Endothelial cell of umbilical vein (primary cell): ENCODE measurements around the gene TBCE. TPM values are rescaled to one million over a fixed set of nuclear protein-coding genes. Genes with fewer than 3 reads are reported as not detected.

ENCODE experiments used
- BruUV-seq: library from RNA; stranded (reverse); fragments of 400-500 nt; replicated peaks from 2 replicates; lab custom pipeline; 2021; lab: Mats Ljungman, UMichigan
- CTCF ChIA-PET: fragments of 300-600, 350-600 bp; sonication (Branson Sonifier 250); formaldehyde crosslinking; loops from one replicate; lab custom pipeline; 2021; ENCODE audit warnings: antibody characterized with exemption, inconsistent platforms; lab: Charles Lee
- POLR2A ChIA-PET: fragments of 300-600, 350-600 bp; sonication (Branson Sonifier 250); formaldehyde crosslinking; loops from one replicate; lab custom pipeline; 2021; ENCODE audit warnings: antibody characterized with exemption, inconsistent platforms; lab: Charles Lee
- DNase-seq: peaks from one replicate; pipeline ENCODE4 v3.0.0-alpha.2; 2011; ENCODE audit warnings: low read depth, low spot score
- FAIRE-seq: peaks from 2 replicates; lab custom pipeline; 2011; peaks lifted over from hg19 to GRCh38; lab: Jason Lieb, UNC
- H2AFZ ChIP-seq: 2 replicates; pipeline ENCODE4 v1.6.0; 2012; ENCODE audit warnings: low read depth, low read length, control low read depth, inconsistent platforms
- H3K27ac ChIP-seq: 2 replicates; pipeline ENCODE4 v1.5.1; 2011; ENCODE audit warnings: low read depth, mild to moderate bottlenecking, control low read depth, low read length, moderate library complexity; ENCODE audit not compliant: insufficient read depth
- H3K27me3 ChIP-seq, 2 experiments: 2 replicates each; pipeline versions ENCODE4 v1.6.0 to v1.6.1; 2011; ENCODE audit warnings: low read length in 2 of 2, mixed read lengths in 1 of 2; ENCODE audit not compliant: control insufficient read depth in 2 of 2, insufficient read depth in 2 of 2
- H3K36me3 ChIP-seq, 2 experiments: 2 replicates in 1 of 2; 3 replicates in 1 of 2; pipeline ENCODE4 v1.5.1; 2011; ENCODE audit warnings: low read length in 2 of 2, mild to moderate bottlenecking in 1 of 2, moderate library complexity in 1 of 2; ENCODE audit not compliant: control insufficient read depth in 2 of 2, insufficient read depth in 2 of 2; ENCODE audit errors: extremely low read depth in 1 of 2
- H3K4me1 ChIP-seq: 3 replicates; pipeline ENCODE4 v1.5.1; 2011; ENCODE audit warnings: mild to moderate bottlenecking, low read length; ENCODE audit not compliant: control insufficient read depth, insufficient read depth; ENCODE audit errors: extremely low read depth
- H3K4me2 ChIP-seq: 2 replicates; pipeline ENCODE4 v1.6.1; 2011; ENCODE audit warnings: low read length, control low read depth, mixed read lengths; ENCODE audit not compliant: insufficient read depth
- H3K4me3 ChIP-seq, 3 experiments: fragments of 200-600 bp in 1 of 3; sonication (generic), shearing (Covaris generic) in 1 of 3; replicated peaks in 1 of 3; 2 replicates each; pipeline ENCODE4 v1.5.1; 2011 to 2016; ENCODE audit warnings: control low read depth in 3 of 3, low read length in 3 of 3, mild to moderate bottlenecking in 2 of 3, inconsistent platforms in 1 of 3, low read depth in 1 of 3, moderate library complexity in 1 of 3; ENCODE audit not compliant: insufficient read depth in 1 of 3
- H3K79me2 ChIP-seq: 2 replicates; pipeline ENCODE4 v1.6.0; 2012; ENCODE audit warnings: low read length, inconsistent platforms; ENCODE audit not compliant: control insufficient read depth, insufficient read depth
- H3K9ac ChIP-seq: replicated peaks from 2 replicates; pipeline ENCODE3; 2011; ENCODE audit warnings: low read length, control low read depth; ENCODE audit not compliant: insufficient read depth; ENCODE audit errors: extremely low read depth
- H3K9me1 ChIP-seq: replicated peaks from 3 replicates; pipeline ENCODE4 v1.6.0; 2011; ENCODE audit warnings: mild to moderate bottlenecking, low read length; ENCODE audit not compliant: control insufficient read depth, insufficient read depth; ENCODE audit errors: extremely low read depth
- H3K9me3 ChIP-seq: replicated peaks from 2 replicates; pipeline ENCODE4 v1.5.1; 2012; ENCODE audit warnings: low read length, inconsistent platforms; ENCODE audit not compliant: control insufficient read depth, insufficient read depth
- H4K20me1 ChIP-seq: replicated peaks from 2 replicates; pipeline ENCODE3; 2011; ENCODE audit warnings: mild to moderate bottlenecking, low read length; ENCODE audit not compliant: control insufficient read depth, insufficient read depth; ENCODE audit errors: extremely low read depth
- CTCF ChIP-seq, 2 donors: IDR thresholded peaks; 1 replicate in 1 of 2; 2 replicates in 1 of 2; pipeline ENCODE4 v1.5.1; 2011; ENCODE audit warnings: low read length in 2 of 2, mild to moderate bottlenecking in 2 of 2, moderate library complexity in 2 of 2, control low read depth in 1 of 2, inconsistent platforms in 1 of 2, low read depth in 1 of 2; ENCODE audit not compliant: insufficient read depth in 1 of 2; ENCODE audit errors: extremely low read depth in 1 of 2
- EZH2 ChIP-seq: IDR thresholded peaks from 2 replicates; pipeline ENCODE4 v1.6.1; 2012; ENCODE audit warnings: borderline replicate concordance, low read depth, mild to moderate bottlenecking, moderate library complexity, low read length, inconsistent platforms; ENCODE audit not compliant: severe bottlenecking
- FOS ChIP-seq: IDR thresholded peaks from 2 replicates; pipeline ENCODE4 v1.6.1; 2011; ENCODE audit warnings: mild to moderate bottlenecking, low read length, moderate library complexity, borderline replicate concordance; ENCODE audit not compliant: insufficient read depth
- GATA2 ChIP-seq: IDR thresholded peaks from 2 replicates; pipeline ENCODE4 v1.7.0; 2011; ENCODE audit warnings: low read depth, mild to moderate bottlenecking, moderate library complexity, mixed read lengths, low read length; ENCODE audit not compliant: insufficient read length, insufficient read depth
- JUN ChIP-seq: IDR thresholded peaks from 2 replicates; pipeline ENCODE4 v1.6.1; 2011; ENCODE audit warnings: borderline replicate concordance, low read depth; ENCODE audit not compliant: insufficient read length, insufficient read depth
- MAX ChIP-seq: IDR thresholded peaks from 2 replicates; pipeline ENCODE4 v1.6.1; 2011; ENCODE audit not compliant: insufficient read depth, insufficient read length
- MYC ChIP-seq: IDR thresholded peaks from one replicate; pipeline ENCODE4 v1.6.1; 2011; ENCODE audit warnings: mild to moderate bottlenecking, low read depth, low read length
- POLR2A ChIP-seq: IDR thresholded peaks from 2 replicates; pipeline ENCODE4 v1.6.1; 2012; ENCODE audit warnings: low read depth, mild to moderate bottlenecking, control low read depth, low read length
- POLR2AphosphoS5 ChIP-seq: IDR thresholded peaks from 2 replicates; pipeline ENCODE4 v1.6.1; 2012; ENCODE audit warnings: low read depth, mild to moderate bottlenecking, control low read depth, low read length, moderate library complexity; ENCODE audit not compliant: insufficient read depth
- dilution Hi-C: fragments of 300-500 bp; cut with MboI; formaldehyde crosslinking; loops from one replicate; pipeline ENCODE4 v1.15.0; 2019; ENCODE audit warnings: low sequenced_read_pairs; ENCODE audit not compliant: extremely low pct_ligation_motif_present
- intact Hi-C: fragments of 100-400 bp; cut with micrococcal nuclease; formaldehyde crosslinking; loops from one replicate; pipeline ENCODE4 v1.10.0; 2022
- polyA plus RNA-seq, 4 experiments: library from polyadenylated mRNA; depleted of rRNA in 3 of 4; stranded (reverse) in 3 of 4; unstranded in 1 of 4; fragments of >200 nt; gene quantifications; 2 replicates each; pipeline versions ENCODE4 v1.2.1 to v1.2.3, GENCODE V29; 2011 to 2012; ENCODE audit warnings: missing spikeins in 1 of 4
- total RNA-seq: library from RNA; stranded (reverse); gene quantifications from 2 replicates; pipeline ENCODE4 v1.2.3, GENCODE V29; 2021

TBCE gene
- total and polyA plus RNA-seq, 2 donors (not counting 3 experiments of a cell fraction or from before 2014, with no cell fraction given), result 13.7 to 32.6 TPM

- no peak overlapping the region for H3K27ac ChIP-seq
- dilution Hi-C loops (no loop called here), intact Hi-C loops (no loop called here)
- no peaks in the 10 kb centered on the region for H3K9me1 ChIP-seq
- DNase-seq, result no peak
- H3K79me2 ChIP-seq, result no peaks in the 10 kb centered on the region
- no peak for FAIRE-seq
- peaks cover 10% of the 10 kb centered on the region for H3K4me1 ChIP-seq
- H4K20me1 ChIP-seq, result no peaks in the 10 kb centered on the region
- H3K4me3 ChIP-seq, result no peak overlapping the region
- H3K36me3 ChIP-seq, result peaks cover 4 to 5% of the 10 kb centered on the region in 2 experiments
- no peak overlapping the region for H3K9ac ChIP-seq
- no peaks in the 10 kb centered on the region for H3K9me3 ChIP-seq
- TF ChIP-seq POLR2AphosphoS5 (no peak), GATA2 (no peak), CTCF (IDR thresholded peaks at IDR 0.05; ENCODE audit: extremely low read depth in 1 of 2, insufficient read depth in 1 of 2, low read depth in 1 of 2, low read length in 2 of 2) (no peak), POLR2A (no peak), FOS (no peak), MAX (no peak), JUN (no peak), MYC (no peak), EZH2 (no peak)
- H3K4me2 ChIP-seq, result no peak overlapping the region
- H2AFZ ChIP-seq, result no peak overlapping the region
- BruUV-seq, result no TSS peak
- ChIA-PET CTCF (interaction anchor here (0.5 kb wide), 1 partner anchor 11 kb away, joined by 3 read pairs; no protein-coding TSS in a partner anchor), POLR2A (no interaction called here)
- H3K27me3 ChIP-seq, result no peaks in the 10 kb centered on the region
These were observed 115.9 kb downstream of the TBCE start for GRCh38 chr1:235483090-235483489.
